GM12873 (cell line): ENCODE data around the gene MGLL.

Source experiments
- TF ChIP-seq, protein P1 (sequence below): IDR thresholded peaks from 2 replicates; pipeline ENCODE4 v1.5.1; 2012; ENCODE audit warnings: low read depth, mild to moderate bottlenecking, moderate library complexity, low read length, control low read depth; ENCODE audit not compliant: insufficient read depth; ENCODE audit errors: missing control alignments

The MGLL gene

DNA sequence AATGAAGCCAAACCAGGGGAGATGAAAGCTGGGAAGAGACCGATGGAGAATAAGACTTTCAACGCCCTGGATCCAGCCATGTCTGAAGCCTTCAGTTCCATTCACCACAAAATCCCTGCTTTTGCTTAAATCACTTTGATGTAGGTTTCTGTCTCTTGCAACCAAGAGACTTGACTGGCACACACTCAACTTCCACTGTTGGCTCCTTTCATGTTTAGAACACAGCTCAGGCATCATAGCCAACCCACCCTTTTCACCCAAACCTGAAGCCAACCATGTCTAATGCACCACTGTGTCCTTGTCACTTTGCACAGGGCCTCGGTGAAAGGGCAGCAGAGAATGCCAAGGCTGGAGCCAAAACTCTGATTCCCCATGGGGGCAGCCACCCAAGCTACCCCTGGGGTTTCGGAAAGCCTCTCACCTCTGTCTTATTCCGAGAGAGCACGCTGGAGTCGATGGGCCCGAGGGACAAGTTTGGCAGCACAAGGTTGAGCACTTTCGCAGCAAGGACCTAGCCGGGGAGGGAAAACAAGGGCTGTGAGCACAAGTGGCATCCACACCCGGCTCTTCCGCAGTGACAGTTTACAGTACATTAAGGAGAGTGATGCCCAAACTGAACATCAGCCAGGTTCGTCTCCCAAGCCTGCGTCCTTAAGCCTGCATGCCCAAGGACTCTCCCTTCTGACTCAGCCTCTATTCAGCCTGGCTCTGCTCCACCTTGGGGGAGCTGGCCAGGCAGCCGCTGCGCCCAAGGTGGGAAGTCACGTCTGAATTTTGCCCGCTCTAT lies 112.0 kb downstream of the MGLL start:
- TF ChIP-seq, protein P1, sequence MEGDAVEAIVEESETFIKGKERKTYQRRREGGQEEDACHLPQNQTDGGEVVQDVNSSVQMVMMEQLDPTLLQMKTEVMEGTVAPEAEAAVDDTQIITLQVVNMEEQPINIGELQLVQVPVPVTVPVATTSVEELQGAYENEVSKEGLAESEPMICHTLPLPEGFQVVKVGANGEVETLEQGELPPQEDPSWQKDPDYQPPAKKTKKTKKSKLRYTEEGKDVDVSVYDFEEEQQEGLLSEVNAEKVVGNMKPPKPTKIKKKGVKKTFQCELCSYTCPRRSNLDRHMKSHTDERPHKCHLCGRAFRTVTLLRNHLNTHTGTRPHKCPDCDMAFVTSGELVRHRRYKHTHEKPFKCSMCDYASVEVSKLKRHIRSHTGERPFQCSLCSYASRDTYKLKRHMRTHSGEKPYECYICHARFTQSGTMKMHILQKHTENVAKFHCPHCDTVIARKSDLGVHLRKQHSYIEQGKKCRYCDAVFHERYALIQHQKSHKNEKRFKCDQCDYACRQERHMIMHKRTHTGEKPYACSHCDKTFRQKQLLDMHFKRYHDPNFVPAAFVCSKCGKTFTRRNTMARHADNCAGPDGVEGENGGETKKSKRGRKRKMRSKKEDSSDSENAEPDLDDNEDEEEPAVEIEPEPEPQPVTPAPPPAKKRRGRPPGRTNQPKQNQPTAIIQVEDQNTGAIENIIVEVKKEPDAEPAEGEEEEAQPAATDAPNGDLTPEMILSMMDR, result no peak

DNA sequence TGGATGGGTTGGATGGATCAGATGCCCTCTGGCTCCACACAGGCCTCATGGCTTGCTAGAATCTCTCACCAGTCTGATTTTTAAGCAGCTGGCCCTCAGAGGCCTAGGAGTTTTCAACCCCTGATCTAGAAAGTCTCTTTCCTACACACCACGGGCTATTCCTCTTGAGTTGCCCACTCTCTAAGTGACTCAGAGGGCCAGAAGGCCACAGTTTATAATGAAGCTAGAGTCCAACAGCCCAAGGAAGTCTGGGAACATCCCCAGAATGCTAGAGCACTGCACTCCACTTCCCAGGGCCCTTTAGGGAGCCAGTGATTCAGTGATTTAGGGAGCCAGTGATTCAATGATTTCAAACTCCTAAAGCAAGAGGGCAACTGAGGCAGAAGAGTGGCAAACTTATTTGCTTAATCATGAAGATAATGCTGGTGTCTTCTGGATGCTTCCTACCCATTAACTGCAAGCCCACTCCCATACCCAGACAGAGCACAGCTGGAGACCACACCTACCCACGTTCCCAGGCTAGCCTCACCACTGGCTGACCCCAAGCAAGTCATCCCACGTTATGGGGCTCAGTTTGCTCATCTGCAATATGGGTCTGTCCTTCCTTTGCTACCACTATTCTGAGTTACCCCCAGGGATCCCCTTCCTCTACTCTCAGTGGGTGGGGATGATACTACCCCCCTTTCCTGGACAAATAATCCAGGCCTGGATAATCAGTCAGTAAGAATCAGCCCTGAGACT lies 112.8 kb downstream of the MGLL start:
- TF ChIP-seq, protein P1, result no peak

DNA sequence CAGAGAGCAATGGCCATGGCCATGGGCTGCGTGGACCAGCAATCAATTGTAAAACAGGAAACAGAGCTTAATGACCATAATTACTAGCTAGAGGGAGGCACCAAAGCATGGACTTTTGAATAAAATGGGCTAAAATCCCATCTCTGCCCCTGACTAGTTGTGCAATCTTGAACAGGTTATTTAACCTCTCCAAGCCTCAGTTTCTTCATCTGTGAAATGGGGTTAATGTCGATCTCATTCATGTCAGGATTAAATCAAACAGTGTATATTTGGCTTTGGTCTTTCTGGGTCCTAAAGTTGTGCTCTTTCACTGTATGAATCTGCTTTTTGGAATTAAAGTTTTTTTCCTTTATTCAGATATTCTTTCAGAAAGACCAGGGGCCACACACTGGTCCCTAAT lies 113.5 kb downstream of the MGLL start:
- TF ChIP-seq, protein P1, result no peak

DNA sequence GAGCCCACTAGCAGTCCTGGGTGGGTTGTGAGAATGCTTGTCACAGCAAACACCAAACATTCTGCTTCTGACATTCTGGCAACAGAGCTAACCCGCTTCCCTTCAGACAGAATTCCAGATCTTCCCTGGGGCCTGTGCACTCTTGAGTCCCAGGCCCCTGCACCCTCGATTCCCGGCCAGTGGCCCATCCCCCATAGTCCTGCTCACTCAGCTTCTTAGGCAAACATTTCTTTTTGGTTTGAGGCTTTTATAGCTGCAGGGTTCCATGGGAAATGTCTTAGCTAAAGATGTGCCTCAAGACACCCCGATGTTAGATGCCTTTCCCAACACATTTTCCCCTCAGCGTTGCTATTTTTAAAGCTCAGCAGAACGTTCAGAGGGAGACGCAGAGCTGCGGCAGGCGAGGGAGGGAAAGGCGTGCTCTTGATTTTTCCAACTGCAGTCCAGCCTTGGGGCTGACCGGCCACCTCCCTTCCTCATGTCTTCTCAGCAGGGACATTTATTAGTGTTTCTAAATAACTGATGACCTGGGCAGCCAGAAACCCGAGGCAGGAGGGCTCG lies 114.4 kb downstream of the MGLL start:
- TF ChIP-seq, protein P1, result no peak

DNA sequence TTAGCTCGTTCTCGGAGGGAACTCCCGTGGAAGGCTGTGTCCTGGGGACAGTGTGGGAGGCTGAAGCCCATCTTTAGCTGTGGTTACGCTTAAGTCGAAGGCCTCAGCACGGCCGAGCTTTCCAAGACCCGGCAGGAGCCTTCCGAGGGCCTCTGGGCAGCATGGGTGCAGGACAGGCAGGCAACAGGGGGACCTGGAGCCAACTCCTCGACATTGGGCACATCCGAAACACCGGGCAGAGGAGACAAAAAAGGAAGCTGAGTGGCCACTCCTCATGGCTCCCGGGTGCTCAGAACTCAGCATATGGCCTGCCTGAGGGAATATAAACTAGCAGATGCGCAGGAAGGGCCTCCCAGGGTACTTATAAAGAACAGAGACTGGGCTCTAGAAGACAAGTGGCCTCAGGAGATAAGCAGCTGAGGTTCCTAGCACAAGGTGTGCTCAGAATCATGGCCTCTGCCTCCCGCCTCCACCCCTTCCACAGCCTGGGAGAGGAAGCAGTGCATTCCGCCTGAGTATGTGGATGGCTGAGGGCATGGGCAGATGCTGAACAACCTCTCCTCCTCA lies 115.4 kb downstream of the MGLL start:
- TF ChIP-seq, protein P1, result no peak

DNA sequence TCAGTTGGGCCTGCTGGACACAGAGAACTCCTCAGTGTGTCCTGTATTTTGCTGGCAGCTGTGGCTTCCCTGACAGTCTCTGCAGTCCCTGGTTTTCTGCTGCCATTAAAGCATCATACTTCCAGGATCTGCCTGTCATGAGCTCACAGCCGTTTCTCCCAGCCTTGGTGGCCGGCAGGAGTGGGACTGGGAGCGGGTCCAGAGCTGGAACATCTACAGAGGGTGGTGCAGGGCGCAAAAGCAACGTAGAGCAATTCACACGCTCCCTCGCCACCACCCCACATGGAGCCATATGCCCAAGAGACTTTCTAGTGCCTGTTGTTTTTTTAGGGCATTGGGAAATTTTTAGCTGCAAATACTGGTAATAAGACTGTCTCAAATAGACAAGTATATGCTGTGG lies 116.0 kb downstream of the MGLL start:
- TF ChIP-seq, protein P1, result no peak

DNA sequence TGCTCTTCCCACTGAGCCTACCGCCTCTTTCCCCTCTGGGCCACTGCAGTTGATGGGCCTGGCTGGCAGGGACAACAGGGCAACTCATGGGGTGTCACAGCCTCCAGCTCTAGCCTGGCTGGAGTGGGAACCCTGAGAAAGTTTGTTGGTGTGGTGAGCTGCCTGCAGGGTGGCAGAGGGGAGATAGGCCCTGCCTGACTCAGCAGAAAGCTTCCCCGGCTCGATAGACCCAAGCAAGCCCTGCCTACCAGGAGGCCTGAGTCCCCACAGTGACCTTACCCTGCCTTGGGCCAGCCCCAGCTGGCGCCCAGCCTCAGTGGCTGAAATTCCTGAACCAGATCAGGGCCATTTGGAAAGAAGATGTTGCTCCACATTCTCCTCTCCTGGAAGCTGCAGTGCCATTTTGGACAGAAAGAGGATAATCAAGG lies 120.2 kb downstream of the MGLL start:
- TF ChIP-seq, protein P1, result no peak
